Adipocyte (in vitro differentiated cells): ENCODE measurements around the gene TMCC3.

ENCODE experiments used
- DNase-seq: peaks from one replicate; pipeline ENCODE4 v3.0.0-alpha.2; 2015; ENCODE audit warnings: low read depth
- H3K27me3 ChIP-seq: replicated peaks from 2 replicates; pipeline ENCODE4 v1.7.0; 2013; ENCODE audit warnings: mild to moderate bottlenecking, low read length, moderate library complexity; ENCODE audit not compliant: control insufficient read depth, insufficient read depth
- H3K36me3 ChIP-seq: 2 replicates; pipeline ENCODE4 v1.7.0; 2013; ENCODE audit warnings: low read length, mild to moderate bottlenecking, moderate library complexity; ENCODE audit not compliant: control insufficient read depth, insufficient read depth, severe bottlenecking
- H3K4me1 ChIP-seq: 2 replicates; pipeline ENCODE4 v1.7.0; 2013; ENCODE audit warnings: mild to moderate bottlenecking, low read length, moderate library complexity; ENCODE audit not compliant: control insufficient read depth, insufficient read depth
- H3K4me3 ChIP-seq: 2 replicates; pipeline ENCODE4 v1.7.0; 2013; ENCODE audit warnings: mild to moderate bottlenecking, low read length, moderate library complexity
- H3K9ac ChIP-seq: 2 replicates; pipeline ENCODE4 v1.7.0; 2013; ENCODE audit warnings: mild to moderate bottlenecking, low read length, moderate library complexity
- H3K9me3 ChIP-seq: 2 replicates; pipeline ENCODE4 v1.7.0; 2013; ENCODE audit warnings: mild to moderate bottlenecking, low read length, moderate library complexity; ENCODE audit not compliant: control insufficient read depth

TMCC3 gene

GRCh38 chr12:94633401-94633800, 17.0 kb downstream of the TMCC3 start:
- Histone ChIP-seq H3K9ac (no peak overlapping the region), H3K9me3 (no peaks in the 10 kb centered on the region), H3K36me3 (no peaks in the 10 kb centered on the region), H3K4me3 (no peak overlapping the region), H3K4me1 (no peaks in the 10 kb centered on the region), H3K27me3 (no peaks in the 10 kb centered on the region)
- no peak for DNase-seq

- DNase-seq, result no peak
- Histone ChIP-seq H3K9ac (no peak overlapping the region), H3K4me1 (no peaks in the 10 kb centered on the region), H3K36me3 (no peaks in the 10 kb centered on the region), H3K4me3 (no peak overlapping the region), H3K9me3 (no peaks in the 10 kb centered on the region), H3K27me3 (no peaks in the 10 kb centered on the region)
Observed at GRCh38 chr12:94631058-94631457, 19.3 kb downstream of the TMCC3 start.

GRCh38 chr12:94628819-94629472, 21.4 kb downstream of the TMCC3 start:
- Histone ChIP-seq H3K4me3 (no peak overlapping the region), H3K36me3 (no peaks in the 10 kb centered on the region), H3K4me1 (no peaks in the 10 kb centered on the region), H3K9ac (no peak overlapping the region), H3K27me3 (no peaks in the 10 kb centered on the region), H3K9me3 (no peaks in the 10 kb centered on the region)
- DNase-seq, result no peak

GRCh38 chr12:94628369-94628768, 22.0 kb downstream of the TMCC3 start:
- Histone ChIP-seq H3K9ac (no peak overlapping the region), H3K9me3 (no peaks in the 10 kb centered on the region), H3K36me3 (no peaks in the 10 kb centered on the region), H3K4me3 (no peak overlapping the region), H3K27me3 (no peaks in the 10 kb centered on the region), H3K4me1 (no peaks in the 10 kb centered on the region)
- no peak for DNase-seq

- Histone ChIP-seq H3K9me3 (no peaks in the 10 kb centered on the region), H3K27me3 (no peaks in the 10 kb centered on the region), H3K36me3 (no peaks in the 10 kb centered on the region), H3K4me1 (peaks cover 6% of the 10 kb centered on the region), H3K9ac (no peak overlapping the region), H3K4me3 (no peak overlapping the region)
- no peak for DNase-seq
Observed at GRCh38 chr12:94625531-94625930, 24.8 kb downstream of the TMCC3 start.

GRCh38 chr12:94623161-94623920, 27.0 kb downstream of the TMCC3 start:
- DNase-seq, result no peak
- H3K4me3 ChIP-seq, result no peak overlapping the region
- peaks cover 13% of the 10 kb centered on the region for H3K4me1 ChIP-seq

GRCh38 chr12:94622475-94622874, 27.9 kb downstream of the TMCC3 start:
- Histone ChIP-seq H3K27me3 (no peaks in the 10 kb centered on the region), H3K36me3 (no peaks in the 10 kb centered on the region), H3K4me1 (peaks cover 13% of the 10 kb centered on the region), H3K9ac (no peak overlapping the region), H3K9me3 (no peaks in the 10 kb centered on the region), H3K4me3 (no peak overlapping the region)
- peak; percentile 34 for DNase-seq

More at GRCh38 chr12:94623161-94623920, 27.0 kb downstream of the TMCC3 start:
- no peaks in the 10 kb centered on the region for H3K36me3 ChIP-seq
- H3K27me3 ChIP-seq, result no peaks in the 10 kb centered on the region
- H3K9me3 ChIP-seq, result no peaks in the 10 kb centered on the region
- H3K9ac ChIP-seq, result no peak overlapping the region

- Histone ChIP-seq H3K4me1 (peaks cover 13% of the 10 kb centered on the region), H3K27me3 (no peaks in the 10 kb centered on the region), H3K9me3 (no peaks in the 10 kb centered on the region), H3K9ac (no peak overlapping the region), H3K36me3 (no peaks in the 10 kb centered on the region), H3K4me3 (peak overlapping the region; percentile 28)
- DNase-seq, result no peak
Observed at GRCh38 chr12:94621662-94622359, 28.5 kb downstream of the TMCC3 start.

GRCh38 chr12:94620621-94621020, 29.7 kb downstream of the TMCC3 start:
- no peak overlapping the region for H3K4me3 ChIP-seq
- H3K27me3 ChIP-seq, result no peaks in the 10 kb centered on the region
- no peak overlapping the region for H3K9ac ChIP-seq
- H3K9me3 ChIP-seq, result no peaks in the 10 kb centered on the region
- peaks cover 20% of the 10 kb centered on the region for H3K4me1 ChIP-seq
- no peak for DNase-seq
- no peaks in the 10 kb centered on the region for H3K36me3 ChIP-seq

- Histone ChIP-seq H3K36me3 (no peaks in the 10 kb centered on the region), H3K4me1 (peaks cover 30% of the 10 kb centered on the region), H3K4me3 (no peak overlapping the region), H3K9ac (no peak overlapping the region), H3K9me3 (no peaks in the 10 kb centered on the region), H3K27me3 (no peaks in the 10 kb centered on the region)
- DNase-seq, result peak; percentile 46
Observed at GRCh38 chr12:94618995-94619695, 31.2 kb downstream of the TMCC3 start.

- H3K9me3 ChIP-seq, result no peaks in the 10 kb centered on the region
- H3K9ac ChIP-seq, result no peak overlapping the region
- no peaks in the 10 kb centered on the region for H3K27me3 ChIP-seq
- no peak overlapping the region for H3K4me3 ChIP-seq
- no peaks in the 10 kb centered on the region for H3K36me3 ChIP-seq
- H3K4me1 ChIP-seq, result peaks cover 27% of the 10 kb centered on the region
- no peak for DNase-seq
Observed at GRCh38 chr12:94617101-94617500, 33.3 kb downstream of the TMCC3 start.
